CD4-positive, alpha-beta T cell (primary cell): ENCODE data around the gene ITPRID2. TPM values are rescaled to one million over a fixed set of nuclear protein-coding genes. Genes with fewer than 3 reads are reported as not detected.
"Not testable (repeated sequence)": the region's sequence is repeated elsewhere in the genome, so short reads cannot be mapped to it uniquely, and the experiment has no call there.

Source experiments
- ATAC-seq: fragments of 200-7000 bp; cut with Tn5 transposase; one replicate; pipeline ENCODE4 v1.10.0; 2022; ENCODE audit warnings: mild to moderate bottlenecking; ENCODE audit not compliant: poor library complexity
- CTCF ChIA-PET: fragments of 350-600 bp; sonication (Branson Sonifier 250); formaldehyde crosslinking; loops from one replicate; lab custom pipeline; 2021; ENCODE audit warnings: antibody characterized with exemption, inconsistent platforms; lab: Charles Lee
- POLR2A ChIA-PET: fragments of 350-600 bp; sonication (Branson Sonifier 250); formaldehyde crosslinking; loops from one replicate; lab custom pipeline; 2021; ENCODE audit warnings: antibody characterized with exemption, inconsistent platforms; lab: Charles Lee
- DNase-seq, 14 experiments: peaks; one replicate each; pipeline ENCODE4 v3.0.0-alpha.2; 2013 to 2020; ENCODE audit warnings: mixed read lengths in 2 of 14
- H3K27ac ChIP-seq, 2 donors: one replicate each; pipeline versions ENCODE4 v1.5.1 to v1.7.0; 2013; ENCODE audit warnings: low read length in 2 of 2, low read depth in 1 of 2, mild to moderate bottlenecking in 1 of 2
- H3K27me3 ChIP-seq, 2 experiments: 1 replicate in 1 of 2; 2 replicates in 1 of 2; pipeline versions ENCODE4 v1.6.1 to v1.7.0; 2013; ENCODE audit warnings: low read length in 2 of 2, control low read depth in 1 of 2, mild to moderate bottlenecking in 1 of 2, moderate library complexity in 1 of 2; ENCODE audit not compliant: insufficient read depth in 2 of 2, control insufficient read depth in 1 of 2
- H3K36me3 ChIP-seq: one replicate; pipeline ENCODE4 v1.6.1; 2013; ENCODE audit warnings: low read length, control low read depth; ENCODE audit not compliant: insufficient read depth
- H3K4me1 ChIP-seq: one replicate; pipeline ENCODE4 v1.6.1; 2013; ENCODE audit warnings: low read length, control low read depth; ENCODE audit not compliant: insufficient read depth
- H3K4me3 ChIP-seq: one replicate; pipeline ENCODE4 v1.5.1; 2013; ENCODE audit warnings: mild to moderate bottlenecking, low read length, moderate library complexity
- H3K9me3 ChIP-seq, 2 experiments: 1 replicate in 1 of 2; 2 replicates in 1 of 2; pipeline versions ENCODE4 v1.6.1 to v1.7.0; 2013; ENCODE audit warnings: low read length in 2 of 2, mild to moderate bottlenecking in 2 of 2, control low read depth in 1 of 2, moderate library complexity in 1 of 2; ENCODE audit not compliant: control insufficient read depth in 1 of 2, insufficient read depth in 1 of 2
- H3K27ac Mint-ChIP-seq: one replicate; pipeline ENCODE4 v1.8.0; 2020; ENCODE audit warnings: mixed read lengths
- H3K27me3 Mint-ChIP-seq: one replicate; pipeline ENCODE4 v1.8.0; 2021; ENCODE audit warnings: mixed read lengths
- H3K36me3 Mint-ChIP-seq: one replicate; pipeline ENCODE4 v1.8.0; 2021; ENCODE audit warnings: low read depth, mixed read lengths
- H3K4me1 Mint-ChIP-seq: one replicate; pipeline ENCODE4 v1.8.0; 2021; ENCODE audit warnings: low read depth, mixed read lengths
- H3K4me3 Mint-ChIP-seq: one replicate; pipeline ENCODE4 v1.8.0; 2020; ENCODE audit warnings: mild to moderate bottlenecking, mixed read lengths
- H3K9me3 Mint-ChIP-seq: one replicate; pipeline ENCODE4 v1.8.0; 2020; ENCODE audit warnings: mixed read lengths
- CTCF ChIP-seq: fragments of 200-600 bp; IDR thresholded peaks from one replicate; pipeline ENCODE4 v1.8.0; 2022; ENCODE audit warnings: antibody characterized with exemption, mild to moderate bottlenecking
- intact Hi-C, 2 experiments: fragments of 100-400 bp; cut with DNase I in 1 of 2; cut with micrococcal nuclease in 1 of 2; formaldehyde crosslinking; loops; one replicate each; pipeline versions ENCODE4 v1.15.1 to v1.9.0; 2023 to 2025; cut with DNase I, micrococcal nuclease
- total RNA-seq, 174 experiments: library from RNA in 2 of 174; stranded (reverse) in 2 of 174; gene quantifications; one replicate each; pipeline ENCODE4 v1.2.3 and lab custom pipeline; 2021 to 2026

The ITPRID2 gene
- total RNA-seq, 2 experiments from 2014 or later: 75.8 to 79.7 TPM

- Mint-ChIP-seq H3K4me1 (peaks cover 2% of the 10 kb centered on the region), H3K27ac (no peak overlapping the region), H3K4me3 (no peak overlapping the region), H3K9me3 (no peaks in the 10 kb centered on the region), H3K27me3 (peaks cover 7% of the 10 kb centered on the region), H3K36me3 (no peaks in the 10 kb centered on the region)
- ChIA-PET POLR2A (no interaction called here), CTCF (no interaction called here)
- H3K9me3 ChIP-seq: peaks cover 0 to 4% of the 10 kb centered on the region in 2 experiments
- no peaks in the 10 kb centered on the region for H3K36me3 ChIP-seq
- intact Hi-C loops: loop anchor here in 1 of 2 experiments (5.0 kb wide), 1 partner anchor 887 kb away; no protein-coding TSS in a partner anchor
- DNase-seq (no peak), ATAC-seq (no peak)
- no peaks in the 10 kb centered on the region for H3K27me3 ChIP-seq
- no peaks in the 10 kb centered on the region for H3K4me1 ChIP-seq
- H3K4me3 ChIP-seq: no peak overlapping the region
- no peak for TF ChIP-seq CTCF
- H3K27ac ChIP-seq: no peak overlapping the region
Observed at GRCh38 chr2:181959508-181959907, 68.0 kb downstream of the ITPRID2 start.

GRCh38 chr2:181961167-181961566 lies 69.6 kb downstream of the ITPRID2 start:
- ATAC-seq, H3K4me3 Mint-ChIP-seq, H3K27ac Mint-ChIP-seq, H3K27me3 ChIP-seq, H3K36me3 ChIP-seq, intact Hi-C loops, H3K4me1 Mint-ChIP-seq, H3K27me3 Mint-ChIP-seq, POLR2A ChIA-PET, H3K4me1 ChIP-seq, CTCF ChIA-PET, DNase-seq, H3K9me3 ChIP-seq, H3K36me3 Mint-ChIP-seq, H3K4me3 ChIP-seq, H3K9me3 Mint-ChIP-seq, H3K27ac ChIP-seq: not testable (repeated sequence)

GRCh38 chr2:181962142-181962541 lies 70.6 kb downstream of the ITPRID2 start:
- H3K9me3 Mint-ChIP-seq: no peaks in the 10 kb centered on the region
- no peaks in the 10 kb centered on the region for H3K4me1 Mint-ChIP-seq
- POLR2A ChIA-PET: no interaction called here
- CTCF ChIA-PET: interaction anchor here (0.9 kb wide), 1 partner anchor 38 kb away, joined by 3 read pairs; no protein-coding TSS in a partner anchor
- no peak for ATAC-seq
- intact Hi-C loops: no loop called here
- DNase-seq: no peak
- Histone ChIP-seq H3K27ac (no peak overlapping the region), H3K9me3 (peaks cover 0 to 4% of the 10 kb centered on the region in 2 experiments), H3K4me3 (no peak overlapping the region), H3K27me3 (peaks cover 0 to 2% of the 10 kb centered on the region in 2 experiments), H3K36me3 (no peaks in the 10 kb centered on the region), H3K4me1 (no peaks in the 10 kb centered on the region)
- no peak for TF ChIP-seq CTCF
- H3K4me3 Mint-ChIP-seq: no peak overlapping the region
- no peaks in the 10 kb centered on the region for H3K36me3 Mint-ChIP-seq
- H3K27me3 Mint-ChIP-seq: peaks cover 7% of the 10 kb centered on the region
- no peak overlapping the region for H3K27ac Mint-ChIP-seq

GRCh38 chr2:181970160-181970794 lies 78.7 kb downstream of the ITPRID2 start:
- peaks cover 0 to 6% of the 10 kb centered on the region in 2 experiments for H3K9me3 ChIP-seq
- no peak for ATAC-seq
- peaks cover 21% of the 10 kb centered on the region for H3K27me3 Mint-ChIP-seq
- H3K36me3 Mint-ChIP-seq: no peaks in the 10 kb centered on the region
- no peak overlapping the region for H3K4me3 Mint-ChIP-seq
- no peak overlapping the region for H3K27ac Mint-ChIP-seq
- no peak for DNase-seq
- no peaks in the 10 kb centered on the region for H3K4me1 Mint-ChIP-seq
- H3K9me3 Mint-ChIP-seq: peaks cover 9% of the 10 kb centered on the region
- intact Hi-C loops: no loop called here
- TF ChIP-seq CTCF: no peak
- ChIA-PET CTCF (no interaction called here), POLR2A (no interaction called here)
- H3K4me1 ChIP-seq: no peaks in the 10 kb centered on the region
- H3K27me3 ChIP-seq: peaks cover 3 to 7% of the 10 kb centered on the region in 2 experiments
- H3K4me3 ChIP-seq: no peak overlapping the region
- H3K27ac ChIP-seq: no peak overlapping the region
- H3K36me3 ChIP-seq: no peaks in the 10 kb centered on the region
